GM19239 (cell line): ENCODE data around the gene SPTBN1.

ENCODE experiments used
- DNase-seq: peaks from one replicate; pipeline ENCODE4 v3.0.0; 2011; ENCODE audit warnings: low spot score; ENCODE audit not compliant: insufficient read length
- FAIRE-seq: peaks from 2 replicates; lab custom pipeline; 2011; peaks lifted over from hg19 to GRCh38; lab: Jason Lieb, UNC

The SPTBN1 gene

GRCh38 chr2:54658564-54659071, 202.5 kb downstream of the SPTBN1 start:
- DNase-seq: no peak
- no peak for FAIRE-seq

DNA sequence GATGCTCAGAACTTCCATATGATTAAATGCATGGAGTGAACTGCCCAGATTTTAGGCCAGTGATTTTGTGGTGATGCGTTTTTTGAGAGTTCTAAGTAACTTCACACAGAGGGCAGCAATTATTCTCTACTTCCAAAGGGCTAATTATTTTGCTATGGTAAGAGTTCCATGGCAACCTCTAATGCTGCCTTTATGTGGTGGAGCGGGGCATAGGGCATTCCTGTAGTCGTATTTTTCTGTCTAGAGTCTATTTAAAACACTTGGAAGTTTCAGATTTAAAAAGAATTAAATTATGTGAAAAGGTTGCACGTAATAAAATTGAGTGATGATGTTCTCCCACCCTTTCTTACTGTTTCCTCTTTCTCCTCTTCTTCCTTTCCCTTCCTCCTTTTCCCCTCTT, 203.4 kb downstream of the SPTBN1 start:
- no peak for DNase-seq
- no peak for FAIRE-seq

- FAIRE-seq: no peak
- no peak for DNase-seq
Observed at GRCh38 chr2:54660752-54661151, 204.6 kb downstream of the SPTBN1 start.

DNA sequence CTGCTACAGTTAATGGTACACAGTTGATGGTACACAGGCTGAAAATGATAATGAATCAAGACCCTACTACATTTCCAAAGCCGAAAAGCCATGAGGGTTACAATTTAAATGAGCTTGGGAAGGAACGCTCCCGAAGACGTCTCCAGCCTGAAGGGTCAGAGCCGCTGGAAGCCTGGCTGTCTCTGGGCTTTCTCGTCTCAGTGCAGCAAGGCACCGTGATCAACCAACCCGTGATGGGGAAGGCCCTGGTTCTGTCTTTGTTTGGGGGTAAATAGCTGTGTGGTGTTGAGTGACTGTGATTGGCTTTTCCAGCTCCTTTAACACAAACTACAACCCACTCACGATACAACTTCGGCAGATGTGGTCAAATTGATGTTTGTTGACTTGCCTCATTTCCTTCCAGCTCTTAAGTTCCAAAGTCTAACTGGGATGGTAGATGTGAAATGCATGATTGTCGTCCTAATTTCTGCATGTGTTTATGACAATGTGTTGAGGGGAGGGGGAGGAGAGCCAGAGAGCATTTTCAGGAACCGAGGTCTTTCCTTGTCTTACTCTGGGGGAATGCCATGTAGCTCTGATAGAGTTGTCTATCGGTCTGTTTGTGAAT, 207.4 kb downstream of the SPTBN1 start:
- DNase-seq (no peak), FAIRE-seq (no peak)

GRCh38 chr2:54664238-54664786, 208.2 kb downstream of the SPTBN1 start:
- DNase-seq: no peak
- FAIRE-seq: no peak

DNA sequence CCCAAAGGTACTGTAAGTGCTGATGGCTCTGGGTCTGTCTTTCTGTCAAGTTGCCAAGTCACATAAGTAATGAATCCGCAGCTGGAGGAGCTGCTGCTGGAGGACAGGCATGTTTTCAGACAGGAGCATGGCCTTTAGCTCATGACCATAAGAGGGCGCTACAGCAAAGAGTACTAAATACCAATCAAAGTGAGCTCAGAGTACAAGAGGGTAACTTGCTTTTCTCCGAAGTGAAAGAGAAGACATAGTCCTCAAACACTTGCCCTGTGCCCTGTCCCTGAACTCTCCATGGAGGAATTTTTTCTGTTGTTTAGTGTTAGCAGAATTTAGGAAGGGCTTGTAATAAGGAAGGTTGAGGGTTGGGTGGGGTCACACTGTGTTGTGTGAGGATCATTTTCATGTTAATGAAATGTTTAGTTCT, 209.3 kb downstream of the SPTBN1 start:
- no peak for DNase-seq
- FAIRE-seq: peak; percentile 48

DNA sequence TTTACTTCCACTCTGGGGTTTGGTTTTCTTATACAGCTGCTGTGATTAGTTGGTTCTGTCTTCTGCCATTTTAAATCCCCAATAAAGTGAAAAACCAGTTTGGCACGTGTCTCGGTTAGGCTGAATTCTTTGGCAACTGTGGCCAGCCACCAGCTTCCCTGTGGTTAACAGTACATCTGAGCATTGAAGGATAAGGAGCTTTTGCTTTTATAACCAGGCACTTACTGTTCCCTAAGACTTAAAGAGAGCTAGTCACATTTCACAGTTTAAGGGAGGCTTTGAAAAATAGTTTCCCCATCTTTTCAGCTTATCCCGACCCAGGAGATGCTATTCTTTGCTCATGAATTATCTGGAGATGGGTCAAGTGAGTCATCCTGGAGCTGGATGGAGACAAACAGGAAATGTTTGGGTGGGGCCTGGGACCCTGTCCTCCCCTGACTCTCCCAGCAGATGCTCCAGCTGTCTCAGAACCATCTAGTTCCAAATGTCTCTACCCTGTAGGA, 210.1 kb downstream of the SPTBN1 start:
- no peak for DNase-seq
- no peak for FAIRE-seq

GRCh38 chr2:54666634-54667265, 210.6 kb downstream of the SPTBN1 start:
- no peak for FAIRE-seq

GRCh38 chr2:54667266-54667639, 211.1 kb downstream of the SPTBN1 start:
- DNase-seq: no peak
- FAIRE-seq: no peak

More at GRCh38 chr2:54666634-54667265, 210.6 kb downstream of the SPTBN1 start:
- no peak for DNase-seq

DNA sequence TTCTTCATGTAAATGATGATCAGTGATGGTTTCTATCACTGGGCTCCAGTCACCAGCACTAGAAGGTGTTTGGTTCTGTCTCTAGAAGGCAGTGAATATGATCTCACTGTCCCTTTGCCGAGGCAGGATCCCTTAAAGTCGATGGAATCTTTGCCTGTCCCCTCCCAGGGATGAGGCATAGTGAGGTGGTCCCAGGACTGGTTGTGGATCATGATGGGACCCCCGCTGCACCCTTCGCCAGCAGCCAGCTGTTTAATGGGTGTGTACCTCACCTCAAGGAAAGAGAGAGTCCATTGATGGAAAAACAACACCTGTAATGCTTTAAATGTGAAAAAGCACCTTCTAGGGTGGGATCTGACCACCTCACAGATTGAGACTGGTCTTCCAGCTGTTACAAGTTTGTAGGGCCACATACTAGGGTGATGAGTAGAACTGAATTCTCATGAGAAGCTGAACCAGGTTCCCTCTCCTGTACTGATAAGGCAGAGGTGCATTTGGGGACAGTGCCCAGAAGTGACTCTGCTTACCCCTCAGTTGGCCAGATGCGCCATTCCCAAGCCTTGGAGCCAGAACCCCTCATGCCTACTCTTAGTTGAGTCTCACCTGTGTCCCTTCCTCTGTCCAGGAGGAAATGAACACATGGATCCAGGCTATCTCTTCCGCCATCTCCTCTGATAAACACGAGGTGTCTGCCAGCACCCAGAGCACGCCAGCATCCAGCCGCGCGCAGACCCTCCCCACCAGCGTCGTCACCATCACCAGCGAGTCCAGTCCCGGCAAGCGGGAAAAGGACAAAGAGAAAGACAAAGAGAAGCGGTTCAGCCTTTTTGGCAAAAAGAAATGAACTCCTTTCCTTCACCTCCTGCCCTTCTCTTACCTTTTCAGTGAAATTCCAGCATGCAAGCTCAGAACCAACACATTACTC, 211.9 kb downstream of the SPTBN1 start:
- DNase-seq: no peak
- FAIRE-seq: no peak

DNA sequence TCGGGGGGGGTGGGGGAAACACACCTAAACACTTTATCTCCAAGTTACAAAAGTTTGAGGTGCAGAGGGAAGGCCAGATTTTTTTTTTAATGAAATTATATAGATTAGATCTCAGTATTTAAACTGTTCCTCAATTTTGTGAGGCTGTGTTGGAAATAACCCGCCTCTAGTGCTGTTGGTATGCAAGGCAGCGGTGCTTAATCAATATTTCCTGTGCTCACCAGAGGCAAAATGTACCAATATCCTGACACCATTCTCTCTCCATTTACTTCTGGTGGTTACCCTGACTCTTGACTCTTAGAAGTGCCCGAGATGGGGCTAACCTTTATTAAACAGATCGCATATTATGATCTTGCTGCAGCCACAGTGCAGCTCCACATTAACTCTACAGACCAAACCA, 212.6 kb downstream of the SPTBN1 start:
- FAIRE-seq (no peak), DNase-seq (no peak)

GRCh38 chr2:54669677-54670484, 213.8 kb downstream of the SPTBN1 start:
- FAIRE-seq (no peak), DNase-seq (no peak)

DNA sequence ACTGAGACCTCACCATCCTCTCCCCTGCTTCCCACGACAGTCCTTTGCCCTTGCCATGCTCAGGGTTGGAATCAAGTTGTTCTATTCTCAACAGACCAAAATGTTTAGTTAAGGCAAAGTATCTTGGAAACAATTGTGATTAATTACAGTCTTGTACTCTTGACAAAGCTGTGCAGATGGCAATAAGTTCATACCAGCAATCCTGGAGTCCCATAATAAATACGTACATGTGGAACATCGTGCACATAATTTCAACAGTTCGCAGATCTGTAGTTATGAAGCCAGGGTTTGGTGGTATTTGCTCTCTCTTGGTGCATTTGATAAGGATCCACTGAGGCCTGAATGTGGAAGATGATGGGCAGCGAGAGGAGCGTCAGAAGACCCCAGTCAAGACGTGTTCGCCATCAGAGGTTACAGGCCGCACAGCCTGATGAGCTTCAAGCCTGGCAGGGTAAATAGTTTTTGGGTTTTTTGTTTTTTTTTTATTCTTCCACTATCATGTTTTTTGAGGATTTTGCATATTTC, 214.4 kb downstream of the SPTBN1 start:
- DNase-seq (no peak), FAIRE-seq (no peak)

DNA sequence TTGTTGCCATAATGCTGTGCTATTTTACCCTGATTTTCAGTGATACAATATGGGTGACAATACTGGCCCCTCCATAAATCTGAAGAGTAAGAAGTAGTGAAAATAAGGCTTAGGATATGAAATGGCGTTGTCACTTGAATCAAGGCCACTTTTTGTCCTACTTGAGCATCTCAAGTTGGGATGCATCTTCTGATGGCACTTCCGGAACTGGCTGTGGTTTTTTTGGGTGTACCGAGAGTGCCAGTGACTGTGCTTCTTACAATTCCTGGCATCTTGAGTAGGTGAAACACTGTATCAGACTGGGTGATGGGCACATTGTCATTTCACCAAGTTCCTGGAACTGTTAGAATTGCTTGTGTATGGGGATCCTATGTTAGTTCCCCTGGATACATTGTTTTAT, 214.9 kb downstream of the SPTBN1 start:
- FAIRE-seq (no peak), DNase-seq (no peak)

- FAIRE-seq (no peak), DNase-seq (no peak)
Observed at GRCh38 chr2:54671875-54672589, 215.9 kb downstream of the SPTBN1 start.

- peak; percentile 66 for FAIRE-seq
- DNase-seq: peak; percentile 40
Observed at GRCh38 chr2:54672590-54673456, 216.7 kb downstream of the SPTBN1 start.

DNA sequence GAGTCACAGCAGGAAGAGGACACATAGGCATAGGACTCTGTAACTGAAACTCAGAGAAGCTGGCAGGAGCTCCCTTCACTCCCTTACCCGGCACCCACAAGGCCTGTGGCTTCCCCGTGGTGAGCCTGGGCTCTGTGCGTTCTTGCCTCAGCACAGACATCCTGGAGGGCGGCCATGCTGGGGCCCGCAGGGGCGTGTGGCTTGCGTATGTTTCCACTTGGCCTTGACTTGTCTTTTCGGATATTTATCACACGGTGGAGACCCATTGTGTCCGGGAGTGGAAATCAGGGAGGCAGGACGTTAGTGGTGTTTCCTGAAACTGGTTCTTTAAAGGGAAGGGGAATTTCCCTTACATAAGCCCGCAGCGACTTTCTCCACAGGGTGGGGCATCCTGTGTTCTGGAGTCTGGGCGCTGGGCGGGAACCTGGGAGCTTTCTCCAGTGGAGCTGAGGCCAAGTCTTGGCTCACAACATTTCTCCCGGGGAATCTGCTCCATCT, 217.4 kb downstream of the SPTBN1 start:
- FAIRE-seq (no peak), DNase-seq (peak; percentile 19)

- DNase-seq: no peak
- no peak for FAIRE-seq
Observed at GRCh38 chr2:54675281-54675680, 219.2 kb downstream of the SPTBN1 start.
